Heart right ventricle (tissue), 16 donors: Measurements from ENCODE around the gene OSBPL10. TPM values are rescaled to one million over a fixed set of nuclear protein-coding genes. Genes with fewer than 3 reads are reported as not detected.

ENCODE experiments used
- ATAC-seq, 8 donors: fragments of 200-7000 bp; cut with Tn5 transposase; one replicate each; pipeline ENCODE4 v1.9.1; 2020; ENCODE audit warnings: mild to moderate bottlenecking in 8 of 8, moderate library complexity in 8 of 8, moderate number of reproducible peaks in 1 of 8
- DNase-seq, 2 donors: peaks; one replicate each; pipeline ENCODE4 v3.0.0-alpha.2; 2020
- H3K27ac ChIP-seq, 10 donors: fragments of 200-600 bp; sonication (generic) in 2 of 10; one replicate each; pipeline versions ENCODE4 v1.5.0 to v1.8.0; 2020 to 2022; ENCODE audit warnings: mild to moderate bottlenecking in 3 of 10
- H3K27me3 ChIP-seq, 7 donors: fragments of 200-600 bp; one replicate each; pipeline ENCODE4 v1.8.0; 2021 to 2022; ENCODE audit warnings: mild to moderate bottlenecking in 2 of 7
- H3K36me3 ChIP-seq, 9 donors: fragments of 200-600 bp; sonication (generic) in 1 of 9; one replicate each; pipeline versions ENCODE4 v1.5.0 to v1.8.0; 2020 to 2022; ENCODE audit warnings: mild to moderate bottlenecking in 2 of 9
- H3K4me1 ChIP-seq, 9 donors: fragments of 200-600 bp; sonication (generic) in 1 of 9; one replicate each; pipeline versions ENCODE4 v1.5.0 to v1.8.0; 2020 to 2022; ENCODE audit warnings: mild to moderate bottlenecking in 4 of 9
- H3K4me3 ChIP-seq, 10 donors: fragments of 200-600 bp; sonication (generic) in 2 of 10; one replicate each; pipeline versions ENCODE4 v1.5.0 to v1.8.0; 2020 to 2022; ENCODE audit warnings: mild to moderate bottlenecking in 7 of 10, moderate library complexity in 2 of 10
- H3K9me3 ChIP-seq, 11 donors: fragments of 200-600 bp in 10 of 11; sonication (generic) in 2 of 11; one replicate each; pipeline versions ENCODE4 v1.5.0 to v1.8.0; 2013 to 2022; ENCODE audit warnings: mild to moderate bottlenecking in 2 of 11, control low read depth in 1 of 11, moderate library complexity in 1 of 11
- WGBS, 2 donors: extraction: QIAGEN DNeasy Blood & Tissue Kit; methylation state at CpG; one replicate each; pipeline ENCODE4 v1.1.7; 2013; ENCODE audit warnings: inconsistent platforms in 1 of 2; 5-methylcytosine and 5-hydroxymethylcytosine counted together
- intact Hi-C, 10 donors: fragments of 100-400 bp; cut with DNase I; formaldehyde crosslinking; loops; one replicate each; pipeline versions ENCODE4 v1.11.1 to v1.14.2; 2022
- polyA plus RNA-seq, 2 donors: library from polyadenylated mRNA; stranded (reverse); fragments of 200-250 nt; gene quantifications; one replicate each; pipeline ENCODE4 v1.2.3, GENCODE V29; 2013
- total RNA-seq, 10 donors: library from RNA; stranded (reverse); fragmentation: NEBNext Ultra II Directional in 3 of 10; extraction: Animal tissue kit (Norgen Biotek cat#: 25700) in 3 of 10; gene quantifications; one replicate each; pipeline versions ENCODE4 v1.2.1 to v1.2.4, GENCODE V29; 2021 to 2023
- TF ChIP-seq, protein P1 (sequence below), 9 donors: fragments of 200-600 bp; sonication (generic) in 2 of 9; IDR thresholded peaks; one replicate each; pipeline versions ENCODE4 v1.5.0 to v1.8.0; 2021 to 2022; ENCODE audit warnings: antibody characterized with exemption in 9 of 9, mild to moderate bottlenecking in 5 of 9, moderate library complexity in 1 of 9
- donor health status: Arrhythmogenic right ventricular cardiomyopathy.
- donor health status: ischemic (EF 13 %, LVEDD 7.1; RV severe dilation, severe dysfunction).
- donor health status: healthy with polysubstance abuse.
- donor health status: DM: no; HTN: yes; CAD: no.
- donor health status: DM: no; HTN: no; CAD: no.
- donor health status: ischemic (EF 25% LVEDD 6.9; RV normal size, moderate dysfunction).
- donor health status: ischemic (EF 25% LVEDD 5.7; RV mildly dilated, moderate dysfunction).
- donor health status: healthy.
- donor health status: DM: yes; HTN: yes; CAD: no.
- donor health status: Ischemic cardiomyopathy.
- donor health status: ischemic (EF 35%, LVEDD 5.7; RV mildly dilated, moderate dysfunction).
- donor health status: nonischemic (EF 11% LVEDD 7.7; RV severe dilation, severe dysfunction).
- donor health status: DM: yes; HTN: yes; CAD: no.
- donor health status: PGD.
- donor health status: ischemic (EF 29% LVEDD 5.4; RV normal size, mild dysfunction).
- donor health status: nonischemic (EF 23%, LVEDD 6.1; RV moderate dilation, normal function).

OSBPL10 gene
- total and polyA plus RNA-seq, 12 donors, result 1.2 to 8.5 (median 4.1) TPM

- 89 to 94% methylated on average over 6 of the region's 6 CpGs for WGBS, 2 donors
- H3K27ac ChIP-seq, result no peak overlapping the region
- H3K36me3 ChIP-seq, result no peaks in the 10 kb centered on the region
- no peak overlapping the region for H3K4me3 ChIP-seq
- intact Hi-C loops, result no loop called here
- no peak for ATAC-seq
- TF ChIP-seq, protein P1, sequence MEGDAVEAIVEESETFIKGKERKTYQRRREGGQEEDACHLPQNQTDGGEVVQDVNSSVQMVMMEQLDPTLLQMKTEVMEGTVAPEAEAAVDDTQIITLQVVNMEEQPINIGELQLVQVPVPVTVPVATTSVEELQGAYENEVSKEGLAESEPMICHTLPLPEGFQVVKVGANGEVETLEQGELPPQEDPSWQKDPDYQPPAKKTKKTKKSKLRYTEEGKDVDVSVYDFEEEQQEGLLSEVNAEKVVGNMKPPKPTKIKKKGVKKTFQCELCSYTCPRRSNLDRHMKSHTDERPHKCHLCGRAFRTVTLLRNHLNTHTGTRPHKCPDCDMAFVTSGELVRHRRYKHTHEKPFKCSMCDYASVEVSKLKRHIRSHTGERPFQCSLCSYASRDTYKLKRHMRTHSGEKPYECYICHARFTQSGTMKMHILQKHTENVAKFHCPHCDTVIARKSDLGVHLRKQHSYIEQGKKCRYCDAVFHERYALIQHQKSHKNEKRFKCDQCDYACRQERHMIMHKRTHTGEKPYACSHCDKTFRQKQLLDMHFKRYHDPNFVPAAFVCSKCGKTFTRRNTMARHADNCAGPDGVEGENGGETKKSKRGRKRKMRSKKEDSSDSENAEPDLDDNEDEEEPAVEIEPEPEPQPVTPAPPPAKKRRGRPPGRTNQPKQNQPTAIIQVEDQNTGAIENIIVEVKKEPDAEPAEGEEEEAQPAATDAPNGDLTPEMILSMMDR (IDR thresholded peaks at IDR 0.05), result no peak
- H3K27me3 ChIP-seq, result no peaks in the 10 kb centered on the region
- DNase-seq, result no peak
- H3K4me1 ChIP-seq, result peaks cover 0 to 10% (median 0%) of the 10 kb centered on the region in 9 donors
- H3K9me3 ChIP-seq, result no peaks in the 10 kb centered on the region
Observed at GRCh38 chr3:31848163-31848818, 132.8 kb downstream of the OSBPL10 start.

- Histone ChIP-seq H3K27ac (no peak overlapping the region), H3K36me3 (no peaks in the 10 kb centered on the region), H3K27me3 (no peaks in the 10 kb centered on the region), H3K4me3 (no peak overlapping the region), H3K9me3 (no peaks in the 10 kb centered on the region), H3K4me1 (peaks cover 0 to 10% (median 0%) of the 10 kb centered on the region in 9 donors)
- TF ChIP-seq, protein P1 (IDR thresholded peaks at IDR 0.05), result no peak
- DNase-seq (no peak), ATAC-seq (no peak)
- intact Hi-C loops, result no loop called here
- 96 to 97% methylated on average over 6 of the region's 6 CpGs for WGBS, 2 donors
Observed at GRCh38 chr3:31847760-31848159, 133.3 kb downstream of the OSBPL10 start.

GRCh38 chr3:31841515-31841914, 139.5 kb downstream of the OSBPL10 start:
- no peaks in the 10 kb centered on the region for H3K36me3 ChIP-seq
- WGBS, 2 donors, result 91 to 94% methylated on average over 2 of the region's 2 CpGs
- H3K4me1 ChIP-seq, result no peaks in the 10 kb centered on the region
- intact Hi-C loops, result no loop called here
- no peaks in the 10 kb centered on the region for H3K27me3 ChIP-seq
- no peak overlapping the region for H3K4me3 ChIP-seq
- H3K9me3 ChIP-seq, result no peaks in the 10 kb centered on the region
- ATAC-seq, result no peak
- no peak overlapping the region for H3K27ac ChIP-seq
- TF ChIP-seq, protein P1 (IDR thresholded peaks at IDR 0.05), result no peak
- DNase-seq, result no peak

DNA sequence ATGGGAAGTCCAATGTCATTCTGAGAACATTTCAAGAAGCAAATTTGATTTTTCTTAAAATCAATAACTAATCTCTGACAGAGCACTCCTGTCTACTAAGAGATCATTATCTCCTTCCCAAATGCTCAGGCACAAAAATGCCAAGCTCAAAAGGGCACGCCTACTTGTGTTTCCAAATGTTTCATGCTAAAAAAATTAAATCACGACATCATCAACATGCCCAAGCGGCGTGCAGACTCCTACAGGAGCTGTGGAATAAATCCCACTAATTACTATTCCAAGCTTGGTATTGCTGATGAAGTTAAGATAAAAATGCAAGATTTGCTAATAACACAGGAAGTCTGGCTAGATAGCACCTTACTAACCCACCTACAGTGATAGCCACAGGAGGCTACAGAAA, 140.8 kb downstream of the OSBPL10 start:
- no peak overlapping the region for H3K27ac ChIP-seq
- H3K27me3 ChIP-seq, result no peaks in the 10 kb centered on the region
- no peak for ATAC-seq
- intact Hi-C loops, result no loop called here
- TF ChIP-seq, protein P1 (IDR thresholded peaks at IDR 0.05), result no peak
- H3K4me1 ChIP-seq, result no peaks in the 10 kb centered on the region
- H3K4me3 ChIP-seq, result no peak overlapping the region
- no peaks in the 10 kb centered on the region for H3K9me3 ChIP-seq
- no peak for DNase-seq
- no peaks in the 10 kb centered on the region for H3K36me3 ChIP-seq
- WGBS, 2 donors, result 80 to 91% methylated on average over 4 of the region's 4 CpGs
